Frontal cortex (tissue), 4 donors: ENCODE measurements around the gene C14orf93. TPM values are rescaled to one million over a fixed set of nuclear protein-coding genes. Genes with fewer than 3 reads are reported as not detected.
"Not testable (repeated sequence)": the region's sequence is repeated elsewhere in the genome, so short reads cannot be mapped to it uniquely, and the experiment has no call there.

Experiments
- DNase-seq, 2 donors: peaks; one replicate each; pipeline ENCODE4 v3.0.0; 2012; ENCODE audit warnings: low spot score in 2 of 2
- FAIRE-seq: peaks from 2 replicates; lab custom pipeline; 2012; peaks lifted over from hg19 to GRCh38; lab: Jason Lieb, UNC
- total RNA-seq: library from RNA; depleted of rRNA; stranded (reverse); fragments of >200 nt; gene quantifications from one replicate; pipeline ENCODE4 v1.2.3, GENCODE V29; 2014
- donor health status: control.
- donor health status: control.
- donor health status: control.

Gene C14orf93
- total RNA-seq, 1 donor from 2014 or later, result 4.5 TPM

GRCh38 chr14:23023022-23023794 is 13.3 kb upstream of the C14orf93 start:
- FAIRE-seq, result no peak
- DNase-seq, result no peak

- FAIRE-seq (no peak), DNase-seq (no peak)
Observed at GRCh38 chr14:23021889-23022442, 12.0 kb upstream of the C14orf93 start.

GRCh38 chr14:23021434-23021833 is 11.5 kb upstream of the C14orf93 start:
- FAIRE-seq, result no peak
- no peak for DNase-seq

GRCh38 chr14:23020143-23021128 is 10.5 kb upstream of the C14orf93 start:
- no peak for FAIRE-seq

GRCh38 chr14:23018107-23018506 is 8.2 kb upstream of the C14orf93 start:
- no peak for DNase-seq
- FAIRE-seq, result no peak

More at GRCh38 chr14:23020143-23021128, 10.5 kb upstream of the C14orf93 start:
- DNase-seq, result no peak

- FAIRE-seq (no peak), DNase-seq (no peak)
Observed at GRCh38 chr14:23017091-23017490, 7.1 kb upstream of the C14orf93 start.

- FAIRE-seq (no peak), DNase-seq (no peak)
Observed at GRCh38 chr14:23015618-23016017, 5.7 kb upstream of the C14orf93 start.

GRCh38 chr14:23013749-23014054 is 3.8 kb upstream of the C14orf93 start:
- FAIRE-seq, DNase-seq: not testable (repeated sequence)

GRCh38 chr14:23013054-23013748 is 3.3 kb upstream of the C14orf93 start:
- FAIRE-seq (no peak), DNase-seq (no peak)

- no peak for DNase-seq
- FAIRE-seq, result no peak
Observed at GRCh38 chr14:23009483-23009938, 432 bp downstream of the C14orf93 start.

GRCh38 chr14:23008831-23009230 is 1.1 kb downstream of the C14orf93 start:
- no peak for FAIRE-seq
- no peak for DNase-seq

GRCh38 chr14:23006544-23007419 is 3.2 kb downstream of the C14orf93 start:
- peak; percentile 64 for FAIRE-seq
- peak; percentile 90 to 92 for DNase-seq

GRCh38 chr14:23006188-23006534 is 3.8 kb downstream of the C14orf93 start:
- DNase-seq, result no peak
- no peak for FAIRE-seq

GRCh38 chr14:23005451-23006187 is 4.3 kb downstream of the C14orf93 start:
- FAIRE-seq, result no peak
- DNase-seq, result no peak

GRCh38 chr14:23004274-23004673 is 5.7 kb downstream of the C14orf93 start:
- not testable (repeated sequence) for DNase-seq, FAIRE-seq

GRCh38 chr14:23002592-23002991 is 7.4 kb downstream of the C14orf93 start:
- no peak for DNase-seq
- no peak for FAIRE-seq

GRCh38 chr14:23000860-23001259 is 9.1 kb downstream of the C14orf93 start:
- no peak for FAIRE-seq

GRCh38 chr14:22998329-22999012 is 11.5 kb downstream of the C14orf93 start:
- FAIRE-seq (no peak), DNase-seq (no peak)

More at GRCh38 chr14:23000860-23001259, 9.1 kb downstream of the C14orf93 start:
- no peak for DNase-seq
